HG03432 (cell line): ENCODE results near the gene IGSF10.
"Not testable (repeated sequence)": the region's sequence is repeated elsewhere in the genome, so short reads cannot be mapped to it uniquely, and the experiment has no call there.

Source experiments
- ATAC-seq: cut with Tn5 transposase; IDR thresholded peaks from one replicate; pipeline ENCODE4 v1.9.1; 2021; ENCODE audit warnings: mild to moderate bottlenecking, moderate library complexity; ENCODE audit not compliant: unreplicated experiment

The IGSF10 gene, protein sequence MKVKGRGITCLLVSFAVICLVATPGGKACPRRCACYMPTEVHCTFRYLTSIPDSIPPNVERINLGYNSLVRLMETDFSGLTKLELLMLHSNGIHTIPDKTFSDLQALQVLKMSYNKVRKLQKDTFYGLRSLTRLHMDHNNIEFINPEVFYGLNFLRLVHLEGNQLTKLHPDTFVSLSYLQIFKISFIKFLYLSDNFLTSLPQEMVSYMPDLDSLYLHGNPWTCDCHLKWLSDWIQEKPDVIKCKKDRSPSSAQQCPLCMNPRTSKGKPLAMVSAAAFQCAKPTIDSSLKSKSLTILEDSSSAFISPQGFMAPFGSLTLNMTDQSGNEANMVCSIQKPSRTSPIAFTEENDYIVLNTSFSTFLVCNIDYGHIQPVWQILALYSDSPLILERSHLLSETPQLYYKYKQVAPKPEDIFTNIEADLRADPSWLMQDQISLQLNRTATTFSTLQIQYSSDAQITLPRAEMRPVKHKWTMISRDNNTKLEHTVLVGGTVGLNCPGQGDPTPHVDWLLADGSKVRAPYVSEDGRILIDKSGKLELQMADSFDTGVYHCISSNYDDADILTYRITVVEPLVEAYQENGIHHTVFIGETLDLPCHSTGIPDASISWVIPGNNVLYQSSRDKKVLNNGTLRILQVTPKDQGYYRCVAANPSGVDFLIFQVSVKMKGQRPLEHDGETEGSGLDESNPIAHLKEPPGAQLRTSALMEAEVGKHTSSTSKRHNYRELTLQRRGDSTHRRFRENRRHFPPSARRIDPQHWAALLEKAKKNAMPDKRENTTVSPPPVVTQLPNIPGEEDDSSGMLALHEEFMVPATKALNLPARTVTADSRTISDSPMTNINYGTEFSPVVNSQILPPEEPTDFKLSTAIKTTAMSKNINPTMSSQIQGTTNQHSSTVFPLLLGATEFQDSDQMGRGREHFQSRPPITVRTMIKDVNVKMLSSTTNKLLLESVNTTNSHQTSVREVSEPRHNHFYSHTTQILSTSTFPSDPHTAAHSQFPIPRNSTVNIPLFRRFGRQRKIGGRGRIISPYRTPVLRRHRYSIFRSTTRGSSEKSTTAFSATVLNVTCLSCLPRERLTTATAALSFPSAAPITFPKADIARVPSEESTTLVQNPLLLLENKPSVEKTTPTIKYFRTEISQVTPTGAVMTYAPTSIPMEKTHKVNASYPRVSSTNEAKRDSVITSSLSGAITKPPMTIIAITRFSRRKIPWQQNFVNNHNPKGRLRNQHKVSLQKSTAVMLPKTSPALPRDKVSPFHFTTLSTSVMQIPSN (N-terminal part only)

DNA sequence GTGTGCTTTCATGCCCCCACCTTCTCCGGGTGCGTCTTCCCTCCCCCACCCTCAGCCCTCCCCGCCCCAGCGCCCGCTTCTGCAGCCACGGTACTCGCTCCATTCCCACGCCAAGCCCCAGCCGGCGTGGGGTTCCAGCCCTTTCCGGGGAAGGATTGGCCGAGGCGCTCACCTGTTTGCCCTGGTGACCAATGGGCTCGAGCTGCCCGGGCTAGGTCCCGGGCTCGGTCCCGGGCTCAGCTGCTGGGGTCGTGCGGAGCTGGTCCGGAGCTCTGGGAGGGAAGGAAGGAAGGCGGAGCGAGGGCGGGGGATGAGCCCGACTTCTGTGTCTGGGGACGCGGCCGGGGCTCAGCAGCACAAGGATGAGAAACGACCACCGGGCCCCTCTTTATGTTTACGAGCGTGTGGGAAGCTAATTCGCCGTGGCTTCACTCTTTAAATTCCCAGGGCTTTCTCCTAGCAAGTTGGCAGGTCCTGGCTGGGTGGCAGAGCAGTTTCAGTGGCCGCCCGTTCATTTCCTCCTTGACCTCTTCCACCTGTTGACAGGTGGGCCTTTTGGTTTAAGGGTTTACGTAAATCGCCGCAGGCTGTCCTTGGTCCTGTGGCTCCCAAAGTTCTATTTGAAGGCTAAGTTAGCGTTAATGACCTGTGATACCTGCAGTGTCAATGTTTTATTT lies at the start of gene IGSF10:
Gene IGSF10 (minus strand): TSS at position 288 of the 677 bp plus-strand sequence. CDS start 2,352 bp downstream, outside the sequence.
- ATAC-seq, result no peak

DNA sequence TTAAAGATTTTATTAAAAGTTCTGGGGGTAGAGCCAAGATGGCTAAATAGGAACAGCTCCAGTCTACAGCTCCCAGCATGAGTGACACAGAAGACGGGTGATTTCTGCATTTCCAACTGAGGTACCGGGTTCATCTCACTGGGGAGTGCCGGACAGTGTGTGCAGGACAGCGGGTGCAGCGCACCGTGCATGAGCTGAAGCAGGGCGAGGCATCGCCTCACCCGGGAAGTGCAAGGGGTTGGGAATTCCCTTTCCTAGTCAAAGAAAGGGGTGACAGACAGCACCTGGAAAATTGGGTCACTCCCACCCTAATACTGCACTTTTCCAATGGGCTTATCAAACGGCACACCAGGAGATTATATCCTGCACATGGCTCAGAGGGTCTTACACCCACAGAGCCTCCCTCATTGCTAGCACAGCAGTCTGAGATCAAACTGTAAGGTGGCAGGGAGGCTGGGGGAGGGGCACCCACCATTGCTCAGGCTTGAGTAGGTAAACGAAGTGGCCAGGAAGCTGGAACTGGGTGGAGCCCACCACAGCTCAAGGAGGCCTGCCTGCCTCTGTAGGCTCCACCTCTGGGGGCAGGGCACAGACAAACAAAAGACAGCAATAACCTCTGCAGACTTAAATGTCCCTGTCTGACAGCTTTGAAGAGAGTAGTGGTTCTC lies 48.7 kb upstream of the IGSF10 start:
- ATAC-seq, result not testable (repeated sequence)

DNA sequence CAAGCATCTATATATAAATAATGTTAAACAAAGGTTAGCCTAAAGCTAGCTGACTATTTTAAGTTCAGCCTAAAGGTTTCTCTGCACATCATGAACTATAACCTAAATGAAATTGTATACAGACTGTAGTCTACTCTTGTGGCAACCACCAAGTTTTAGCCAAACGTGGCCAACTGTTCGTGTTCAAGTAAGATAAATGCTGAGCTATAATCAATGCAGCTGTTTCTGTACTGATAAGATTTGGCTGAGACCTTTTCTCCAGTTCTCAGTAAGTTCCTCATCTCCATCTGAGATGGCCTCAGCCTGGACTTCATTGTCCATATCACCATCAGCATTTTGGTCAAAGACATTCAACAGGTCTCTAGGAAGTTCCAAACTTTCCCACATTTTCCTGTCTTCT lies 43.7 kb upstream of the IGSF10 start:
- no peak for ATAC-seq

DNA sequence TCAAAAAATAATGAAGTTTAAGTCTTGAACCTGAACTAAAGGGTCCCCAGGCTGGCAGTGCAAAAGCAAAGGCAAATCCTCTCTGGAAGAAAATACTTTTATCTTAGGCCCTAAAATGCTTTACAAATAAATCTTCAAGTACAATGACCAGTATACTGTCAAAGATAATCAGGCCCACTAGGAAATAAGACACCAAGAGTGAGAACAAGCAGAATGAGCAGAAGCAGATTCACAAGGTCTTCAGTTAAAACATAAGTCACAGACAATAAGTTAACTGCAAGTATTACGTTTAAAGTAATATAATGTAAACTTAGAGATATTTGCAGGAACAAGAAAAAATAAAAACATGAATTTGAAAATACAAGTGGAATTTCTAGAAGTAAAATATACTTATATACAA lies 42.2 kb upstream of the IGSF10 start:
- ATAC-seq, result no peak

DNA sequence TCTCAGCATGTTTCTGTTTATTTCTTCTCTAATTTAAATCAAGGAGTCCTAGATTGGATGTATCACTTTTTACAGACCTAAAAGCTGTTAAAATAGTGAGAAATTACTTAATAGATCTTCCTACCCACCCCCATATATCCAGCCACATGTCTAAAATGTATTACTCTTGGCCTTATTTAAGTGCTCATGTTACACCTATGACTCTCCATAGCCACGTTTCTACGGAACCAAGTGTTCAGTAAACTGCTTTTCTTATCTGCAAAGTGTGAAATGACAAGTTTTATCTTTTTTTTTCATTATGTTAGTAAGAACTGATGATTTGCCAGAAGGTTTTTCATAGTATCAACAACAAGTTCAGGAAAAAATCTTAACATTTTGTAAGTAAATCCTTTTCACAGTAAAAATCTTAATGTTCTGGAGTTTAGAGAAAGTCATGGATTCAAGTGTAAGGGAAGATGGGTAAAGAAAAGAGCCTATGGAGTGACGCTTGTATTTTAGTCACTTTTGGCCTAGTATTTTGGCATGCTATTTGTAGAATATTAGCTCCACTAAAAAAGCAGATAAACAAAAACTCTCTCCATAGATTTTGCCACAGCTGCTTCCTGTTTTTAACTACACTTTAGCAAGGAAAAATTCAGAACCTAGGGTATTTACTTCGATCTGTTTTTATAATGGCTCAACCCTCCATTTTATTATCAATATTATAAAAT lies 41.2 kb upstream of the IGSF10 start:
- no peak for ATAC-seq

DNA sequence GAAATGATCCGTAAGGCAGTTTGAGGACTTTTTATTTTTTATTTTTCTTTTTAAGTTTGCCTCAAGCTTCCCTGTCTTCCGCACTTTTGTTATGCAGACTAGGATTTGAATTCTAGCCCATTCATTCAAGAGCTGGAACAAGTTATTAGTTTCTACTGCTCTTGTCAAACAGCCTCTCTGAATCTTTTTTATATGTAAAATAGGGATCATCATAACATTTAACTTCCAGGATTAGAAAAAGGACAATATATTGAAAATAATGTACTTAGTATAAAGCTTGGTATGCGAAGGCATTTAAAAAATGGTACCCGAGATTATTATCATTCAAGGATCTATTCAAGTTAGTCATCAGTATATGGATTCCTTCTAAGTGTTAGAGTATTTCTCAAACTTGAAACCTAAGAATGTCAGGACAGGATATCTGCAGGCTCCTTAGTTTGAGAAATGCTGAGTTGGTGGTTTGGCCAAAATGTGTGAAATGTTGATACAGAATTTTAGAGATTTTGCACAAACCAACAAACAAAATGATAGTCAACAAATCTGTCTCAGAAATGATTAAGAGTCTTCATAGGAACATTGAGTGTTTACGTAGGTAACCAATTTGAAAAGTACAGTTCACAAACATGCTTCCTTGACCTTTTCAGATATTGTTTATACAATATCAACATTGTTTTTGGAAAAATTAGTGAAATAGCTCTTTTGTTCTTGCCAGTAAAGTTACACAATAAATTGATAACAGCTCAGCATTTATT lies 40.5 kb upstream of the IGSF10 start:
- no peak for ATAC-seq

DNA sequence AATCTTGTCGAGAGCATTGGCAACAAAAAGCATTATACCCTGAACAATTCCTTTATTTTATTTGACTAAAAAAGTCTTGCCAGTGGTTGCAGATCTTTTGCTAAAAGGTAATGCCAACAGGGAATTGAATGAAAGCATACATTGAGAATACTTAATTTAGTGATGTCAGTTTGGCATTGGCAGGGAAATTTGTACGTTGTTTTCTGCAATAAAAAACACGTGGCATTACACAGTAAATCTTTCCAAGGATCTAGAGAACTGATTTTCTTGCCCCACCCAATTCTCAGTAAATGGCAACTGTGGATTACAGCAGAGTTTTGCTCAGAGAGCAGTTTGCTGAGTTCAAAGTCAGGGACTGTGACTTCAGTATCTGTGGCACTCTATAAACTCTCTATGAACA lies 38.3 kb upstream of the IGSF10 start:
- ATAC-seq, result no peak

DNA sequence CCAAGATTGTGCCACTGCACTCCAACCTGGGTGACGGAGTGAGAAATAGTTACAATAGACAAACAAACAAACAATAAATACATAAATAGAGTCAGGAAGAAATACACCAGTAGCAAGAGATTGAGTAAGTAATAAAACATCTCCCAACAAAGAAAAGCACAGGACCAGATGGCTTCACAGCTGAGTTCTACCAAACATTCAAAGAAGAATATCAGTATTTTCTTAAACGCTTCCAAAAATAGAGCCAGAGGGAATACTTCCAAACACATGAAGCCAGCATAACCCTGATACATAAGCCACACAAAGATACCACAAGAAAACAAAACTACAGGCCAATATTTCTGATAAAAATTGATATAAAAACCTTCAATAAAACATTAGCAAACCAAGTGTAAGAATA lies 30.7 kb upstream of the IGSF10 start:
- ATAC-seq, result no peak

DNA sequence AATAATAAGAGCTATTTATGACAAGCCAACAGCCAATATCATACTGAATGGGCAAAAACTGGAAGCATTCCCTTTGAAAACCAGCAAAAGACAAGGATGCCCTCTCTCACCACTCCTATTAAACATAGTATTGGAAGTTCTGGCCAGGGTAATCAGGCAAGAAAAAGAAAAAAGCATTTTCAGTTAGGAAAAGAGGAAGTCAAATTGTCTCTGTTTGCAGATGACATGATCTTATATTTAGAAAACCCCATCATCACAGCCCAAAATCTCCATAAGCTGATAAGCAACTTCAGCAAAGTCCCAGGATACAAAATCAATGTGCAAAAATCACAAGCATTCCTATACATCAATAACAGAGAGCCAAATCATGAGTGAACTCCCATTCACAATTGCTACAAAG lies 27.0 kb upstream of the IGSF10 start:
- not testable (repeated sequence) for ATAC-seq

DNA sequence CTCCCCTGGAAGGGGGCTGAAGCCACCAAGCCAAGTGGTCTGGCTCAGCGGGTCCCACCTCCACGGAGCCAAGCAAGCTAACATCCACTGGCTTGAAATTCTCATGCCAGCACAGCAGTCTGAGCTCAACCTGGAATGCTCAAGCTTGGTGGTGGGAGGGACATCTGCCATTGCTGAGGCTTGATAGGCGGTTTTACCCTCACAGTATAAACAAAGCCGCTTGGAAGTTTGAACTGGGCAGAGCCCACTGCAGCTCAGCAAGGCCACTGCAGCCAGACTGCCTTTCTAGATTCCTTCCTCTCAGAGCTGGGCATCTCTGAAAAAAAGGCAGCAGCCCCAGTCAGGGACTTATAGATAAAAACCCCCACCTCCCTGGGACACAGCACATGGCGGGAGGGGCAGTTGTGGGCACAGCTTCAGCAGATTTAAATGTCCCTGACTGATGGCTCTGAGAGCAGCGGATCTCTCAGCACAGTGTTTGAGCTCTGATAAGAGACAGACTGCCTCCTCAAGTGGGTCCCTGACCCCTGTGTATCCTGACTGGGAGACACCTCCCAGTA lies 23.2 kb upstream of the IGSF10 start:
- ATAC-seq, result no peak

DNA sequence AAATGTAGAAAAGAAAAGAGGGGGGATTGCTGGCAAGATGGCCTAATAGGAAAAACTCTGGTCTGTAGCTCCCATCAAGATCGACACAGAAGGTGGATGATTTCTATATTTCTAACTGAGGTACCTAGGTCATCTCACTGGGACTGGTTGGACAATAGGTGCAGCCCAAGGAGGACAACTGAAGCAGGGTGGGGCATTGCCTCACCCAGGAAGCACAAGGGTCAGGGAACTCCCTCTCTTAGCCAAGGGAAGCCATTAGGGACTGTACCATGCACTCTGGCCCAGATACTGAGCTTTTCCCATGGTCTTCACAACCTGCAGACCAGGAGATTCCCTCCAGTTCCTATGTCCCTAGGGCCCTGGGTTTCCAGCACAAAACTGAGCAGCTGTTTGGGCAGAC lies 22.6 kb upstream of the IGSF10 start:
- ATAC-seq, result no peak

DNA sequence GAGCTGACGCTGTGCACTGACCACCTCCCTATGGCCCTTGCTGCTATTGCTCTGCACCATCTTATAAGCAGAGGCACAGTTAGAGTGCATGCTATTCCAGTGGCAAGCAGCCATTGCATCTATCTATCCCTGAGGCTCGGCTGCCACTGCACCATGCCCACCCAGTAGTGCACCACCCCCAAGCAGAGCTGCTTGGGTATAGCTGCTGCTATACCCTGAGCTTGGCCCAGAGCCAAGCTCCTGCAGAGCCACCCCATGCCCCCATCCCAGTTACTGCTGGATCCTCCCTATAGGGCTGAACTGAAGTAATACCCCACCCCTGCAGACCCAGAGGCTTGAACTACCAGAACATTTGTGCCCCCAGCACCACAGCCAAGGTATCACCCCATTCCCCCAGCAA lies 19.6 kb upstream of the IGSF10 start:
- ATAC-seq, result no peak

DNA sequence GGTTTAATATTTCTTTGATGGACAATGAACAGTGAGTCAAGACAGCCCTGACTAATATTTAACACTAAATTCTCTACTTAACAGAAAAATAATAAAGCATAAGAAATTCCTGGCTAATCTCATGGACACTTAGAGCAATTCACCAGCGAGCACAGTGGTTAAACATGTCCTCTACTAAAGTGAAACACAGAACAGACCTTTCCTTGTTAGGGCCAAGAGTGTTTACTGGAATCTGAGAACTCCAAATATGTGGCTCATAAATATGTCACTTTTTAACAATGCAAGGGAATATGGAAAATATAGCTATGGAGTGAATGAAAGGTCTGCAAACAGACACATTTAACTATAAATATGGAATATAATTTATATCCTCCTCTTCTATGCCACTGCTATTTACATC lies 18.6 kb upstream of the IGSF10 start:
- ATAC-seq, result no peak

DNA sequence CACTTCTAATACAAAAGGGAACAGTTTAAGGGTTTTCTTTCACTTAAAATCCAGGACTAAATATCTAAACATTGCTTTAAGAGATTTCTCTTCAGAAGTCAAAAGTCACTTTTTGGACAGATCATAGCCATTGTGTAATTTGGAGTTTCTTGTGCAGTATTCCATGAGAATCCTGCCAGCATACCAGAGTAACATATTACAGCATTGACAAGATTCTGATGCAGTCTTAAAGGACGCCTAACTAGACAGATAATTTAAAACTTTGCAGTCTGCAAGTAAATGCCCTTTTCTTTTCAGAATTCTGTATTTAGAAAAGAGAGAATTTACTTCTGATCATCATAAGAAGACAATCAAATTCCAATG lies 17.5 kb upstream of the IGSF10 start:
- no peak for ATAC-seq

DNA sequence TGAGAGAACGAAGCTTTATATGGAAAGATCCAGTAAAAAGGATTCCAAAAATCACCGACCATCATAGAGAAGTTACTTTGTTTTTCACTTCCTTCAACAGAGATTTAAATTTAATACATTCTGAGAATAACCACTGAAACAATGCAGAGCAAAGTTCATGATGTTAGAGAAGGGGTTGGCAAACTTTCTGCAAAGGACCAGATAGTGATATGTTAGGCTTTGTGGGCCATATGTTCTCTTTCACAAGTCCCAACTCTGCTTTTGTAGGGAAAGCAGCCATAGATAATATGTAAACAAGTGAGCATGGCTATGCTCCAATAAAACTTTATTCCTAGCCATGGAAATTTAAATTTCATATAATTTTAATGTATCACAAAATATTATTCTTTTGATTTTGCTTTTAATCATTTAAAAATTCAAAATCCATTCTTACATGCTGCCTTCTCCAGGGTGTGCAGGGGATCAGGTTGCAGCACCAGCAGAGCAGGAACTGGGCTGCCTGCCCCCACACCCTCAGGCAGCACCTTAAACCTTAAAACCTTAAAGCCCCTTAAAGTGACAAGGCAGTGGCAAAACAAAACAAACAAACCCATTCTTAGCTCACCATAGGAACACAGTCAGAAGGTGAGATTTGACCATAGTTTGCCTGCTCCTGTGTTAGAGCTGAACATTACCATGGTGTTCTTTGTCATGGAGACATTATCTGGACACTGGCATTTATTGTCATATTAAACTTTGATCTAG lies 16.9 kb upstream of the IGSF10 start:
- no peak for ATAC-seq

DNA sequence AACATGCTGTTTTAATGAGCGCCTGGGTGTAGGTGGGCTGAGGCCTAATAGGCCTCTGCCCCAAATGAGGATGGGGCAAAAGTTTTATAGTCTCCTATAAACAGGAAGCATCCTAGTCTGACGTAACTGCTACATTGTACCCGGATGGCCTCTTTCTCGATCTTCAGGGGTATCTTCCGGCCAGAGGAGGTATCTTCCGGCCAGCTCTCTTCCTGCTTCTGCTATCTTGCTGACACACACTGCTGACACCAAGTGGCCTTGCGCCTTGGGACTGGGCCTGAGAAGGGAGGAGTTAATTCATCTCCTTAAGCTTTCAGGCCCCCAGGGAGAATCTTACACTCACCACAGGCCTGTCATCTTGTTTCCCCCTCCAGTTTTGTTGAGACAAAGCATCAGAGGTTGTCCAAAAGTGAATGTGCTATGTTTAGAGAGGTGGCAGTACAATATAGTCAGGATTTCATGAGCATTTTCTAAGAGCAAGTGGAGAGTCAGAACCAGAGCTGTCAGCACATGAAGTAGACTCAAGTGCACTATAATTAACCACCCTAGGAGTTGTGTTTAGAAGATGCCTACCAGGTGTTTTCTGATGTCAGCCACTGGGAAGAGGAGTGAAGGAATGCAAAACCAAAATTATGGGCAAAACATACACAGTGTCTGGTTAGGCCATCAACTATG lies 15.6 kb upstream of the IGSF10 start:
- ATAC-seq, result no peak

DNA sequence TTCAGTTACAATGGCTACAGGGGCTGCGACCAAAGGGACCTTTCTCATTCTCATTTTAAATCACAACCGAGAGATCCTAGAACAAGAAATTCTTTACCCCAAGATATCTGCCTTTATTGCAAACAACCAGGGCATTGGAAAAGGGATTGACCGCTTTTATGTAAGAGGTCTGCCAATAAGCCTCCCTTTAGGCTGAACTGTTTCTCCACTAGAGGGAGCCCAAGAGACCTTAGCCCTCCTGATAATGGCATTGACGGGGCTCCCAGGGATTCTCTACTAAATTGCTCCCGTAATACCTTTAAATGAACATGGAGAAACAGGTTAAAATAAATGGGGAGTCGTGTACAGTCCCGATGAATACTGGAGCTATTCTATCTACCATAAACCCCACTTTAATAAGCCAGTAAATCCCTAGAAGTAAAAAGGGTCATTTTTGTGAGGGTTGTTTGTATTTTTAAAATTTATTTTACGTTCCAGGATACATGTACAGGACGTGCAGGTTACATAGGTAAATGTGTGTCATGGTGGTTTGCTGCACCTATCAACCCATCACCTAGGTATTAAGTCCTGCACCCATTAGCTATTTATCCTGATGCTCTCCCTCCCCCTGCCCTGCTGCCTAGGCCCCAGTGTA lies 7.5 kb upstream of the IGSF10 start:
- ATAC-seq, result peak; percentile 83
